Smooth muscle cell (in vitro differentiated cells): ENCODE measurements around the gene NMRK1. TPM values are rescaled to one million over a fixed set of nuclear protein-coding genes. Genes with fewer than 3 reads are reported as not detected.

Experiments used
- DNase-seq: peaks from one replicate; lab custom pipeline; 2025; ENCODE audit not compliant: unreplicated experiment; lab: John Stamatoyannopoulos, UW
- H2AFZ ChIP-seq: fragments of 200-600 bp; sonication (generic); 2 replicates; pipeline ENCODE4 v1.6.0; 2016; ENCODE audit warnings: antibody characterized with exemption, low read depth, mild to moderate bottlenecking
- H3F3A ChIP-seq: fragments of 200-600 bp; sonication (generic); 2 replicates; pipeline ENCODE4 v1.6.0; 2017; ENCODE audit warnings: antibody characterized with exemption, low read depth
- H3K27ac ChIP-seq: fragments of 200-600 bp; sonication (generic); 2 replicates; pipeline ENCODE4 v1.5.1; 2016; ENCODE audit warnings: low read depth, mild to moderate bottlenecking
- H3K27me3 ChIP-seq: fragments of 200-600 bp; sonication (generic); 2 replicates; pipeline ENCODE4 v1.6.1; 2016; ENCODE audit warnings: low read depth, mild to moderate bottlenecking
- H3K36me3 ChIP-seq: fragments of 200-600 bp; sonication (generic); 2 replicates; pipeline ENCODE4 v1.5.1; 2016; ENCODE audit warnings: low read depth
- H3K4me1 ChIP-seq: fragments of 200-600 bp; sonication (generic); 2 replicates; pipeline ENCODE4 v1.5.1; 2016; ENCODE audit warnings: low read depth
- H3K4me2 ChIP-seq: fragments of 200-600 bp; sonication (generic); 2 replicates; pipeline ENCODE4 v1.6.0; 2016; ENCODE audit warnings: mild to moderate bottlenecking
- H3K4me3 ChIP-seq: fragments of 200-600 bp; sonication (generic); 2 replicates; pipeline ENCODE4 v1.5.1; 2016; ENCODE audit warnings: mild to moderate bottlenecking
- H3K79me2 ChIP-seq: fragments of 200-600 bp; sonication (generic); 2 replicates; pipeline ENCODE4 v1.6.0; 2016; ENCODE audit warnings: low read depth, mild to moderate bottlenecking
- H3K9ac ChIP-seq: fragments of 200-600 bp; sonication (generic); 2 replicates; pipeline ENCODE4 v1.6.0; 2016; ENCODE audit warnings: low read depth
- H3K9me3 ChIP-seq: fragments of 200-600 bp; sonication (generic); replicated peaks from 2 replicates; pipeline ENCODE4 v1.5.1; 2016; ENCODE audit warnings: low read depth
- H4K20me1 ChIP-seq: fragments of 200-600 bp; sonication (generic); 2 replicates; pipeline ENCODE4 v1.6.0; 2016; ENCODE audit warnings: low read depth
- CTCF ChIP-seq: fragments of 200-600 bp; sonication (generic); IDR thresholded peaks from 2 replicates; pipeline ENCODE4 v1.5.1; 2017; ENCODE audit warnings: borderline replicate concordance, mild to moderate bottlenecking, antibody characterized with exemption; ENCODE audit not compliant: insufficient read depth, poor library complexity, severe bottlenecking
- WGBS: methylation state at CpG from one replicate; pipeline ENCODE4 v1.1.7; 2016; ENCODE audit warnings: low lambda C conversion rate; 5-methylcytosine and 5-hydroxymethylcytosine counted together
- polyA plus RNA-seq: library from polyadenylated mRNA; unstranded; fragments of >200 nt; fragmentation: Nextera tagmentation; extraction: Ambion mirVana; gene quantifications from 2 replicates; pipeline ENCODE4 v1.2.1, GENCODE V29; 2016
- total RNA-seq: library from RNA; depleted of rRNA; stranded (reverse); fragments of >200 nt; gene quantifications from 2 replicates; pipeline ENCODE4 v1.2.3, GENCODE V29; 2014

Gene NMRK1
- total and polyA plus RNA-seq, 2 experiments from 2014 or later: 12.3 to 16.4 TPM

GRCh38 chr9:75132244-75132643 lies 44.3 kb upstream of the NMRK1 start:
- H3K4me2 ChIP-seq: no peak overlapping the region
- peaks cover 13% of the 10 kb centered on the region for H3K36me3 ChIP-seq
- no peak for DNase-seq
- H3K4me3 ChIP-seq: no peak overlapping the region
- H3K27me3 ChIP-seq: no peaks in the 10 kb centered on the region
- no peak overlapping the region for H3K27ac ChIP-seq
- H3F3A ChIP-seq: no peaks in the 10 kb centered on the region
- no peak overlapping the region for H3K9ac ChIP-seq
- no peak for TF ChIP-seq CTCF
- peaks cover 6% of the 10 kb centered on the region for H3K79me2 ChIP-seq
- WGBS: 93% methylated on average over 4 of the region's 4 CpGs
- H3K9me3 ChIP-seq: no peaks in the 10 kb centered on the region
- H2AFZ ChIP-seq: no peak overlapping the region
- no peaks in the 10 kb centered on the region for H4K20me1 ChIP-seq
- peaks cover 13% of the 10 kb centered on the region for H3K4me1 ChIP-seq

GRCh38 chr9:75131700-75132099 lies 43.7 kb upstream of the NMRK1 start:
- Histone ChIP-seq H3K27me3 (no peaks in the 10 kb centered on the region), H3K9ac (no peak overlapping the region), H3F3A (no peaks in the 10 kb centered on the region), H3K4me1 (peaks cover 13% of the 10 kb centered on the region), H4K20me1 (no peaks in the 10 kb centered on the region), H3K27ac (no peak overlapping the region), H2AFZ (no peak overlapping the region), H3K79me2 (peaks cover 8% of the 10 kb centered on the region), H3K36me3 (peaks cover 13% of the 10 kb centered on the region), H3K9me3 (no peaks in the 10 kb centered on the region), H3K4me3 (no peak overlapping the region), H3K4me2 (no peak overlapping the region)
- DNase-seq: no peak
- 92% methylated on average over 3 of the region's 3 CpGs for WGBS
- TF ChIP-seq CTCF: no peak

- H3K27me3 ChIP-seq: no peaks in the 10 kb centered on the region
- 62% methylated on average over 5 of the region's 5 CpGs for WGBS
- DNase-seq: no peak
- no peak overlapping the region for H3K27ac ChIP-seq
- H4K20me1 ChIP-seq: peaks cover 5% of the 10 kb centered on the region
- TF ChIP-seq CTCF: no peak
- H3K9me3 ChIP-seq: no peaks in the 10 kb centered on the region
- peaks cover 8% of the 10 kb centered on the region for H3K79me2 ChIP-seq
- no peaks in the 10 kb centered on the region for H3F3A ChIP-seq
- peaks cover 13% of the 10 kb centered on the region for H3K36me3 ChIP-seq
- no peak overlapping the region for H3K4me3 ChIP-seq
- H3K9ac ChIP-seq: no peak overlapping the region
- no peak overlapping the region for H3K4me2 ChIP-seq
- no peak overlapping the region for H2AFZ ChIP-seq
- peaks cover 13% of the 10 kb centered on the region for H3K4me1 ChIP-seq
Observed at GRCh38 chr9:75130621-75131230, 42.8 kb upstream of the NMRK1 start.

GRCh38 chr9:75130172-75130571 lies 42.2 kb upstream of the NMRK1 start:
- no peak overlapping the region for H3K27ac ChIP-seq

More at GRCh38 chr9:75130172-75130571, 42.2 kb upstream of the NMRK1 start:
- no peaks in the 10 kb centered on the region for H3F3A ChIP-seq
- no peaks in the 10 kb centered on the region for H3K9me3 ChIP-seq
- no peak overlapping the region for H3K4me3 ChIP-seq
- H2AFZ ChIP-seq: no peak overlapping the region
- no peak for DNase-seq
- H3K27me3 ChIP-seq: no peaks in the 10 kb centered on the region
- peaks cover 5% of the 10 kb centered on the region for H4K20me1 ChIP-seq
- H3K4me2 ChIP-seq: no peak overlapping the region
- TF ChIP-seq CTCF: no peak
- WGBS: 96% methylated on average over 5 of the region's 5 CpGs
- peaks cover 12% of the 10 kb centered on the region for H3K79me2 ChIP-seq
- H3K4me1 ChIP-seq: peaks cover 13% of the 10 kb centered on the region
- H3K9ac ChIP-seq: no peak overlapping the region
- peaks cover 13% of the 10 kb centered on the region for H3K36me3 ChIP-seq
